Lower lobe of right lung (tissue), 2 donors: ENCODE measurements around the gene CDK6. TPM values are rescaled to one million over a fixed set of nuclear protein-coding genes. Genes with fewer than 3 reads are reported as not detected.

Source experiments
- ATAC-seq, 2 donors: fragments of 200-7000 bp; cut with Tn5 transposase; one replicate each; pipeline ENCODE4 v1.9.1; 2020 to 2022; ENCODE audit warnings: mild to moderate bottlenecking in 2 of 2, moderate library complexity in 2 of 2
- DNase-seq: peaks from one replicate; pipeline ENCODE4 v3.0.0-alpha.2; 2020
- H3K27ac ChIP-seq: fragments of 200-600 bp; one replicate; pipeline ENCODE4 v1.8.0; 2022
- H3K27me3 ChIP-seq: fragments of 200-600 bp; one replicate; pipeline ENCODE4 v1.8.0; 2022; ENCODE audit warnings: low read depth
- H3K36me3 ChIP-seq: fragments of 200-600 bp; one replicate; pipeline ENCODE4 v1.8.0; 2022; ENCODE audit warnings: mild to moderate bottlenecking
- H3K4me1 ChIP-seq: fragments of 200-600 bp; one replicate; pipeline ENCODE4 v1.8.0; 2022
- H3K4me3 ChIP-seq: fragments of 200-600 bp; one replicate; pipeline ENCODE4 v1.8.0; 2022; ENCODE audit warnings: mild to moderate bottlenecking
- H3K9me3 ChIP-seq: fragments of 200-600 bp; one replicate; pipeline ENCODE4 v1.8.0; 2022
- intact Hi-C: fragments of 100-400 bp; cut with DNase I; formaldehyde crosslinking; loops from one replicate; pipeline ENCODE4 v1.11.0; 2022
- total RNA-seq: library from RNA; stranded (reverse); fragmentation: NEBNext Ultra II Directional; extraction: Animal tissue kit (Norgen Biotek cat#: 25700); gene quantifications from one replicate; pipeline ENCODE4 v1.2.1, GENCODE V29; 2021
- TF ChIP-seq, protein P1 (sequence below): fragments of 200-600 bp; IDR thresholded peaks from one replicate; pipeline ENCODE4 v1.8.0; 2022; ENCODE audit warnings: antibody characterized with exemption, mild to moderate bottlenecking
- donor health status: DM: no; HTN: yes; CAD: no; lungs with severe emphysema.

The CDK6 gene
- total RNA-seq, 1 donor from 2014 or later, result 21.7 TPM

DNA sequence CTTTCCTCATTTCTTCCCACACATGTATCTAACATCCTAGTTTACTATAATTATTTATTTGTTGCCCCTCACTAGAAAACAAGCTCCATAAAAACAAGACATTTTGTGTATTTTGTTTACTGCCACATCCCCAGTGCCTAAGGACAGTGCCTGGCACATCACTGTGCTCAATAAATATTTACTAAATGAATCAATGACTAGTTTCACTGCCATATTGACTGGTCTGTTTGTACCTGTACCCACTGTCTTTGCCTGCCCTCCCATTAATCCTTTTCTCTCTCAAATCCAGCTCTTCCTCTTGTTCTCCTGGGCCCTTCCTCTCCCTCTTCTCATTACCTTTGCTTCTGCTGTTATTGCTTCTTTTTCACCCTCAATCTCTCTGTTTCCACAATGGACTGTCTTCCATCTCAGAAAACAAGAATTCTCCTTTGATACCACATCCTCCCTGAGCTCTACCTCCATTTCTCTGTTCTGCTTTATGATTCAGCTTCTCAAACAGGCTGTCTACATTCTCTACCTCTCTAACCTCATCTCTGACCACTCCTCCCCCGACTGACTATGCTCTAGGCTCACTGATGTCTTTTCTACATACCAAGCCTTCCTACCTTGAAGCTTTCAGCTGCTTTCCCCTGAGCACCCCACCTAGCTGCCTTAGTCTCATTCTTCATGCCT lies 237.9 kb downstream of the CDK6 start:
- no peaks in the 10 kb centered on the region for H3K9me3 ChIP-seq
- no peak for ATAC-seq
- no peaks in the 10 kb centered on the region for H3K36me3 ChIP-seq
- H3K4me1 ChIP-seq, result no peaks in the 10 kb centered on the region
- TF ChIP-seq, protein P1, sequence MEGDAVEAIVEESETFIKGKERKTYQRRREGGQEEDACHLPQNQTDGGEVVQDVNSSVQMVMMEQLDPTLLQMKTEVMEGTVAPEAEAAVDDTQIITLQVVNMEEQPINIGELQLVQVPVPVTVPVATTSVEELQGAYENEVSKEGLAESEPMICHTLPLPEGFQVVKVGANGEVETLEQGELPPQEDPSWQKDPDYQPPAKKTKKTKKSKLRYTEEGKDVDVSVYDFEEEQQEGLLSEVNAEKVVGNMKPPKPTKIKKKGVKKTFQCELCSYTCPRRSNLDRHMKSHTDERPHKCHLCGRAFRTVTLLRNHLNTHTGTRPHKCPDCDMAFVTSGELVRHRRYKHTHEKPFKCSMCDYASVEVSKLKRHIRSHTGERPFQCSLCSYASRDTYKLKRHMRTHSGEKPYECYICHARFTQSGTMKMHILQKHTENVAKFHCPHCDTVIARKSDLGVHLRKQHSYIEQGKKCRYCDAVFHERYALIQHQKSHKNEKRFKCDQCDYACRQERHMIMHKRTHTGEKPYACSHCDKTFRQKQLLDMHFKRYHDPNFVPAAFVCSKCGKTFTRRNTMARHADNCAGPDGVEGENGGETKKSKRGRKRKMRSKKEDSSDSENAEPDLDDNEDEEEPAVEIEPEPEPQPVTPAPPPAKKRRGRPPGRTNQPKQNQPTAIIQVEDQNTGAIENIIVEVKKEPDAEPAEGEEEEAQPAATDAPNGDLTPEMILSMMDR, result no peak
- no peak overlapping the region for H3K27ac ChIP-seq
- no peak for DNase-seq
- H3K27me3 ChIP-seq, result no peaks in the 10 kb centered on the region
- intact Hi-C loops, result no loop called here
- H3K4me3 ChIP-seq, result no peak overlapping the region

- TF ChIP-seq, protein P1, result no peak
- Histone ChIP-seq H3K27me3 (no peaks in the 10 kb centered on the region), H3K4me1 (peaks cover 6% of the 10 kb centered on the region), H3K4me3 (no peak overlapping the region), H3K27ac (no peak overlapping the region), H3K9me3 (no peaks in the 10 kb centered on the region), H3K36me3 (no peaks in the 10 kb centered on the region)
- intact Hi-C loops, result no loop called here
- DNase-seq (no peak), ATAC-seq (no peak)
Measured at GRCh38 chr7:92595281-92595680, 241.1 kb downstream of the CDK6 start.

GRCh38 chr7:92594746-92595145 lies 241.6 kb downstream of the CDK6 start:
- peaks cover 6% of the 10 kb centered on the region for H3K4me1 ChIP-seq
- DNase-seq, result no peak
- intact Hi-C loops, result no loop called here
- no peaks in the 10 kb centered on the region for H3K9me3 ChIP-seq
- no peak for ATAC-seq
- no peak overlapping the region for H3K27ac ChIP-seq
- TF ChIP-seq, protein P1, result no peak
- no peak overlapping the region for H3K4me3 ChIP-seq
- H3K36me3 ChIP-seq, result no peaks in the 10 kb centered on the region
- no peaks in the 10 kb centered on the region for H3K27me3 ChIP-seq

DNA sequence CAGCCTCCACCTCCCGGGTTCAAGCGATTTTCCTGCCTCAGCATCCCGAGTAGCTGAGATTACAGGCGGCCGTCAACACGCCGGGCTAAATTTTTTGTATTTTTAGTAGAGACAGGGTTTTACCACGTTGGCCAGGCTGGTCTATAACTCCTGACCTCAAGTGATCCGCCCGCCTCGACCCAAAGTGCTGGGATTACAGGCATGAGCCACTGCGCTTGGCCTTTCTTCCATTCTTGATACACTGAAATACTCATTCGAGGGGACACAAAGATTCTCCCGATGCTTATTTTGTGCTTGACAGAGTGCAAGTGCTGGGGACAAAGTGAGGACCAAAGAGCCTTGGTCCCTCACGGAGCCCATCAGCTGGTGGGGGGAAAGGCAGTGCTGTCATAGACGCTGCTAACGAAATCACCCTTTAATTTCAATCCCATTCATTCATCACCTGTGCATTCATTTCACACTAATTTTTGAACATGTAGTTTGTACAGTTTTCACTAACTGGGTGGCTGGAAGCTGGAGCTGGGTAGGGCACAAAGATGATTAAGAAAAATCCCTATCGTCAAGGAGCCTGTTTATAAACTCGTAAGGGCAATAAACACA lies 245.6 kb downstream of the CDK6 start:
- Histone ChIP-seq H3K4me3 (peak overlapping the region; percentile 86), H3K27me3 (no peaks in the 10 kb centered on the region), H3K27ac (no peak overlapping the region), H3K4me1 (peaks cover 42% of the 10 kb centered on the region), H3K36me3 (no peaks in the 10 kb centered on the region), H3K9me3 (no peaks in the 10 kb centered on the region)
- TF ChIP-seq, protein P1, result no peak
- ATAC-seq, result no peak
- DNase-seq, result peak; percentile 45
- intact Hi-C loops, result no loop called here

- Histone ChIP-seq H3K27ac (no peak overlapping the region), H3K4me3 (peak overlapping the region; percentile 86), H3K4me1 (peaks cover 59% of the 10 kb centered on the region), H3K36me3 (no peaks in the 10 kb centered on the region), H3K27me3 (no peaks in the 10 kb centered on the region), H3K9me3 (no peaks in the 10 kb centered on the region)
- intact Hi-C loops, result no loop called here
- DNase-seq (no peak), ATAC-seq (no peak)
- TF ChIP-seq, protein P1, result no peak
Measured at GRCh38 chr7:92589056-92589455, 247.3 kb downstream of the CDK6 start.
